GM18505 (cell line): ENCODE measurements around the gene KSR1.

Experiments
- ATAC-seq: cut with Tn5 transposase; IDR thresholded peaks from one replicate; pipeline ENCODE4 v1.9.1; 2021; ENCODE audit not compliant: unreplicated experiment
- POLR2A ChIP-seq: IDR thresholded peaks from 4 replicates; pipeline ENCODE4 v1.6.1; 2011; ENCODE audit warnings: borderline replicate concordance; ENCODE audit not compliant: insufficient read depth, insufficient read length; ENCODE audit errors: extremely low read depth

Gene KSR1

GRCh38 chr17:27598337-27599050, 142.2 kb downstream of the KSR1 start:
- no peak for ATAC-seq

GRCh38 chr17:27600471-27600870, 144.2 kb downstream of the KSR1 start:
- no peak for ATAC-seq
- TF ChIP-seq POLR2A = no peak

More at GRCh38 chr17:27598337-27599050, 142.2 kb downstream of the KSR1 start:
- TF ChIP-seq POLR2A = no peak

GRCh38 chr17:27601069-27601974, 145.1 kb downstream of the KSR1 start:
- no peak for ATAC-seq
- no peak for TF ChIP-seq POLR2A

- no peak for TF ChIP-seq POLR2A
- no peak for ATAC-seq
These were observed 145.7 kb downstream of the KSR1 start for GRCh38 chr17:27601975-27602302.

GRCh38 chr17:27602721-27603420, 146.6 kb downstream of the KSR1 start:
- ATAC-seq = no peak
- TF ChIP-seq POLR2A = no peak

- no peak for TF ChIP-seq POLR2A
- ATAC-seq = no peak
These were observed 147.1 kb downstream of the KSR1 start for GRCh38 chr17:27603421-27603770.

- TF ChIP-seq POLR2A = no peak
- no peak for ATAC-seq
These were observed 147.9 kb downstream of the KSR1 start for GRCh38 chr17:27603880-27604794.

GRCh38 chr17:27605409-27605808, 149.2 kb downstream of the KSR1 start:
- TF ChIP-seq POLR2A = no peak
- no peak for ATAC-seq

GRCh38 chr17:27607521-27608091, 151.4 kb downstream of the KSR1 start:
- no peak for TF ChIP-seq POLR2A
- no peak for ATAC-seq

GRCh38 chr17:27608328-27609230, 152.3 kb downstream of the KSR1 start:
- ATAC-seq = no peak
- TF ChIP-seq POLR2A = no peak

GRCh38 chr17:27609611-27610303, 153.5 kb downstream of the KSR1 start:
- TF ChIP-seq POLR2A = no peak
- ATAC-seq = no peak
